Ishikawa (cell line): ENCODE results near the gene IL10RB.

Source experiments
- CEBPB ChIP-seq: IDR thresholded peaks from 2 replicates; pipeline ENCODE4 v1.6.1; 2012
- EGR1 ChIP-seq: IDR thresholded peaks from 2 replicates; pipeline ENCODE4 v1.6.1; 2012
- EP300 ChIP-seq: IDR thresholded peaks from 2 replicates; pipeline ENCODE4 v1.6.1; 2012; ENCODE audit warnings: borderline replicate concordance
- FOXM1 ChIP-seq: IDR thresholded peaks from 2 replicates; pipeline ENCODE4 v1.6.1; 2012; ENCODE audit warnings: low read depth, borderline replicate concordance
- NFIC ChIP-seq: IDR thresholded peaks from 2 replicates; pipeline ENCODE4 v1.6.1; 2012
- RAD21 ChIP-seq: IDR thresholded peaks from 2 replicates; pipeline ENCODE4 v1.6.1; 2012; ENCODE audit warnings: low read depth
- TAF1 ChIP-seq: IDR thresholded peaks from 2 replicates; pipeline ENCODE4 v1.6.1; 2012; ENCODE audit warnings: low read depth, mild to moderate bottlenecking
- TCF12 ChIP-seq: IDR thresholded peaks from 2 replicates; pipeline ENCODE4 v1.6.1; 2012; ENCODE audit warnings: low read depth
- YY1 ChIP-seq: IDR thresholded peaks from 2 replicates; pipeline ENCODE4 v1.6.1; 2012; ENCODE audit warnings: low read depth
- TF ChIP-seq, protein P1 (sequence below): IDR thresholded peaks from 2 replicates; pipeline ENCODE4 v1.6.1; 2012

DNA sequence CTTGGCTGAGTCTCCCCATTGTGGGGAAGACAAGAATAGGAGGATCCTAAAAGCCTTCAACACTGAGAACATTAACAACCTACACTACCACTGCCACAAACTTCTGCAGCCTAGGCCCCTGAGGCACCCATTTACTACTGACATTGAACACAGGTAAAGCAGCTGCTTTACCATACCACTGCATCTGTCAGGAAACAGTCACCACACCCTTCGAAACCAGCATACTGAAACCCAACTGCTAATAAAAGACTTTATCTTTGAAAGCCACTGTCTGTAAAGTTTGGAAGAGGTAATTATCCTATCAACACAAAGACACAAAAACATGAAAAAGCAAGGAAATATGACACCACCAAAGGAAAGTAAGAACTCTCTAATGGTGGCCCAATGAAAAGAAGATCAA, 66.0 kb downstream of the IL10RB start:
- TF ChIP-seq EGR1 (no peak), EP300 (no peak), TAF1 (no peak), TCF12 (no peak), RAD21 (no peak), FOXM1 (no peak), NFIC (no peak), YY1 (no peak), CEBPB (no peak)
- TF ChIP-seq, protein P1, sequence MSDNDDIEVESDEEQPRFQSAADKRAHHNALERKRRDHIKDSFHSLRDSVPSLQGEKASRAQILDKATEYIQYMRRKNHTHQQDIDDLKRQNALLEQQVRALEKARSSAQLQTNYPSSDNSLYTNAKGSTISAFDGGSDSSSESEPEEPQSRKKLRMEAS, result no peak
